Naive B cell (primary cell): ENCODE measurements around the gene SRGAP3. TPM values are rescaled to one million over a fixed set of nuclear protein-coding genes. Genes with fewer than 3 reads are reported as not detected.

ENCODE experiments used
- ATAC-seq, 2 donors: fragments of 150-1000 bp; cut with Tn5 transposase; 2 replicates each; pipeline ENCODE4 v1.10.0; 2021; ENCODE audit warnings: low read depth in 2 of 2, mild to moderate bottlenecking in 2 of 2, moderate library complexity in 2 of 2
- DNase-seq: peaks from one replicate; pipeline ENCODE4 v3.0.0; 2022
- H3K27ac Mint-ChIP-seq, 6 donors: one replicate each; pipeline ENCODE4 v1.8.0; 2020 to 2022; ENCODE audit warnings: mild to moderate bottlenecking in 6 of 6, mixed read lengths in 6 of 6, moderate library complexity in 5 of 6, inconsistent platforms in 2 of 6
- H3K27me3 Mint-ChIP-seq, 3 donors: one replicate each; pipeline ENCODE4 v1.8.0; 2021 to 2022; ENCODE audit warnings: mixed read lengths in 3 of 3, mild to moderate bottlenecking in 1 of 3
- H3K36me3 Mint-ChIP-seq, 2 donors: one replicate each; pipeline ENCODE4 v1.8.0; 2020 to 2022; ENCODE audit warnings: mixed read lengths in 2 of 2, inconsistent platforms in 1 of 2, mild to moderate bottlenecking in 1 of 2
- H3K4me1 Mint-ChIP-seq, 3 donors: one replicate each; pipeline ENCODE4 v1.8.0; 2020 to 2022; ENCODE audit warnings: mixed read lengths in 3 of 3, inconsistent platforms in 1 of 3, mild to moderate bottlenecking in 1 of 3, moderate library complexity in 1 of 3
- H3K4me3 Mint-ChIP-seq, 8 donors: one replicate each; pipeline ENCODE4 v1.8.0; 2020 to 2022; ENCODE audit warnings: mild to moderate bottlenecking in 8 of 8, mixed read lengths in 8 of 8, moderate library complexity in 8 of 8, inconsistent platforms in 2 of 8
- H3K9me3 Mint-ChIP-seq, 7 donors: one replicate each; pipeline ENCODE4 v1.8.0; 2020 to 2022; ENCODE audit warnings: mixed read lengths in 7 of 7, mild to moderate bottlenecking in 5 of 7, inconsistent platforms in 2 of 7, moderate library complexity in 1 of 7
- polyA plus RNA-seq, 6 donors: library from polyadenylated mRNA; unstranded; fragments of 300-500 nt; fragmentation: Illumina TruSeq; gene quantifications; one replicate each; pipeline ENCODE4 v1.2.3, GENCODE V29; 2021; ENCODE audit warnings: low read depth in 6 of 6

Gene SRGAP3
- polyA plus RNA-seq, 6 donors from 2014 or later = 0.36 to 2.4 (median 0.87) TPM; not detected in 1

- Mint-ChIP-seq H3K9me3 (no peaks in the 10 kb centered on the region), H3K4me1 (no peaks in the 10 kb centered on the region), H3K36me3 (no peaks in the 10 kb centered on the region), H3K27ac (no peak overlapping the region), H3K4me3 (no peak overlapping the region), H3K27me3 (peaks cover 0 to 20% (median 13%) of the 10 kb centered on the region in 3 donors)
- ATAC-seq (no peak), DNase-seq (no peak)
Measured at GRCh38 chr3:9074079-9074478, 175.4 kb downstream of the SRGAP3 start.

- Mint-ChIP-seq H3K4me1 (no peaks in the 10 kb centered on the region), H3K36me3 (no peaks in the 10 kb centered on the region), H3K4me3 (no peak overlapping the region), H3K9me3 (no peaks in the 10 kb centered on the region), H3K27ac (no peak overlapping the region), H3K27me3 (peaks cover 0 to 20% (median 13%) of the 10 kb centered on the region in 3 donors)
- DNase-seq (no peak), ATAC-seq (no peak)
Measured at GRCh38 chr3:9072667-9073009, 176.8 kb downstream of the SRGAP3 start.

DNA sequence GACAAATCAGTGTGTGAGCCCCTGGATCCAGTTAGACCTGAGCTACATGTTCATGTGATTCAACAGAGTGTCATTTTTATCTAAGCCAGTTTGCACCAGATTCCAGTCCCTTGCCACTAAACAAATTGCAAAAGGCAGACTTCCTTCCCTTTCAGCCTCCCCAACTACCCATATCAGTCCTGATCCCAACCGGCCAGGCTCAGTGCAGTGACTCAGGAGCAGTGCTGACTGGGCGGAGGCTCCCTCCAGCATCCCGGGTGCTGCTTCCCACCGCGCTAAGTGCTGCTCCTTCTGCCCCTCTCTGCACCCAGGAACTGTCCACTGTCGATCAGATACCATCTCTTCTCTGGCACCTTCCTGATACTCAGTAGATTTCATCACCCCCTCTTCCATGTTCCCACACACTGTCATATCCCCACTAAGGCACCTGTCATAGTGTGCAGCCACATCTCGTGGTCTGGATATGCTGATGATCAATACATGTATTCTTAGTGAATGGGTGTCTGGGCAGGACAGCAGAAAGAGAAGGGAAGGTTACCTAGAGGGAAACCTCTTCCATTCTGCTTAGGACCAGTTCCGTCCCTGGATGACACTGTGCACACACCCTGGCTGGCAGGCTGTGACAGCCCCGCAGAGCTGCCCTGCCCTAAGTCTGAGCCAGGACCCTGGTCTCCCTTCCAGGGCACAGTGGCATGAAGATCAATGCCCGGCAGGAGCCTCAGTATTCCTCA lies 177.3 kb downstream of the SRGAP3 start:
- H3K36me3 Mint-ChIP-seq = no peaks in the 10 kb centered on the region
- no peak for DNase-seq
- H3K4me3 Mint-ChIP-seq = no peak overlapping the region
- ATAC-seq = no peak
- peaks cover 0 to 20% (median 13%) of the 10 kb centered on the region in 3 donors for H3K27me3 Mint-ChIP-seq
- no peaks in the 10 kb centered on the region for H3K4me1 Mint-ChIP-seq
- no peaks in the 10 kb centered on the region for H3K9me3 Mint-ChIP-seq
- peak overlapping the region in 1 of 6 donors; percentile 52 for H3K27ac Mint-ChIP-seq

DNA sequence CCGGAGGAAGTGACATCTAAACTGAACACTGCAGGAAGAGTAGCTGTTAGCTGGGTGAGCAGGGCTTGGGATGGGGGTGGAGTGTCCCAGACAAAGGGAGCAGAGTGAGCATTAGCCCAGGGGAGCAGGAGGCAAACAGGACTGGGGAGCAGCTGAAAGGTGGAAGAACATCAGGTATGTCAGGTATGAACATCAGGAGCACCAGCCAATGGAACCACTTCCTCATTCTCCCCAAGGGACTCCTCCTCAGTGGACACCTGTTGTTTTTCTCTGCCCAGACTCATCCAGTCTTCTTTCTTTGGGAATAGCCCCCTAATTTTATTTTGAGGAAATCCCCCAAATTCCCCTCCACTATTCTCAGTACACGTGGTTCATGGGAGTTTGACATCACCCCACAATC lies 178.5 kb downstream of the SRGAP3 start:
- no peak overlapping the region for H3K27ac Mint-ChIP-seq
- no peaks in the 10 kb centered on the region for H3K9me3 Mint-ChIP-seq
- no peak overlapping the region for H3K4me3 Mint-ChIP-seq
- DNase-seq = no peak
- ATAC-seq = no peak
- no peaks in the 10 kb centered on the region for H3K4me1 Mint-ChIP-seq
- no peaks in the 10 kb centered on the region for H3K36me3 Mint-ChIP-seq
- peaks cover 0 to 20% (median 13%) of the 10 kb centered on the region in 3 donors for H3K27me3 Mint-ChIP-seq

GRCh38 chr3:9069971-9070370 lies 179.5 kb downstream of the SRGAP3 start:
- no peak for DNase-seq
- no peaks in the 10 kb centered on the region for H3K9me3 Mint-ChIP-seq
- H3K4me3 Mint-ChIP-seq = no peak overlapping the region
- no peak for ATAC-seq
- peaks cover 0 to 20% (median 13%) of the 10 kb centered on the region in 3 donors for H3K27me3 Mint-ChIP-seq
- no peak overlapping the region for H3K27ac Mint-ChIP-seq
- no peaks in the 10 kb centered on the region for H3K36me3 Mint-ChIP-seq
- H3K4me1 Mint-ChIP-seq = no peaks in the 10 kb centered on the region

GRCh38 chr3:9068051-9068450 lies 181.4 kb downstream of the SRGAP3 start:
- Mint-ChIP-seq H3K36me3 (no peaks in the 10 kb centered on the region), H3K4me3 (no peak overlapping the region), H3K4me1 (no peaks in the 10 kb centered on the region), H3K9me3 (peaks cover 0 to 9% (median 4%) of the 10 kb centered on the region in 7 donors), H3K27ac (no peak overlapping the region), H3K27me3 (peaks cover 3 to 26% (median 13%) of the 10 kb centered on the region in 3 donors)
- no peak for DNase-seq
- ATAC-seq = no peak

DNA sequence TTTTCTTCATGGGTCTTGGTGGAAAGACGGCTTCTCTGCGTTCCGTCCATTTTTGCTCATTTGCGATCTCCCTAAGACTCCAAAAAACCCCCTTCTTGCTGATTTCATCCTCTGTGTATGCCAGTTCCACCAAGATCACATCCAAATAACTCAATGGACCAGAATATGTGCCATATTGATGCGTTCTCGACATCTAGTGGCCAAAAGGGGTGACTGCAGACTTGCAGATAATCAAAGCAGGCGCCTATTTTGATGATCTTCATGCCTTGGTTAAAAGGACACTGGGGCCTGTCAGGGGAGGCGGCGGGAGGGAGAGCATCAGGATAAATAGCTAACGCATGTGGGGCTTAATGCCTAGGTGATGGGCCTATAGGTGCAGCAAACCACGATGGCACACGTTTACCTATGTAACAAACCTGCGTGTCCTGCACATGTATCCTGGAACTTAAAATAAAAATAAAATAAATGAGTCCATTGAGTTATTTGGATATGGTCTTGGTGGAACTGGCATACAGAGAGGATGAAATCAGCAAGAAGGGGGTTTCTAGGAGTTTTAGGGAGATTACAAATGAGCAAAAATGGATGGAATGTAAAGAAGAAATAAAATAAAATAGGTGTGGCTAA lies 182.0 kb downstream of the SRGAP3 start:
- ATAC-seq (no peak), DNase-seq (no peak)
- Mint-ChIP-seq H3K36me3 (peaks cover 0 to 4% of the 10 kb centered on the region in 2 donors), H3K27me3 (peaks cover 3 to 29% (median 16%) of the 10 kb centered on the region in 3 donors), H3K9me3 (peaks cover 1 to 13% (median 10%) of the 10 kb centered on the region in 7 donors), H3K4me3 (no peak overlapping the region), H3K4me1 (no peaks in the 10 kb centered on the region), H3K27ac (no peak overlapping the region)

DNA sequence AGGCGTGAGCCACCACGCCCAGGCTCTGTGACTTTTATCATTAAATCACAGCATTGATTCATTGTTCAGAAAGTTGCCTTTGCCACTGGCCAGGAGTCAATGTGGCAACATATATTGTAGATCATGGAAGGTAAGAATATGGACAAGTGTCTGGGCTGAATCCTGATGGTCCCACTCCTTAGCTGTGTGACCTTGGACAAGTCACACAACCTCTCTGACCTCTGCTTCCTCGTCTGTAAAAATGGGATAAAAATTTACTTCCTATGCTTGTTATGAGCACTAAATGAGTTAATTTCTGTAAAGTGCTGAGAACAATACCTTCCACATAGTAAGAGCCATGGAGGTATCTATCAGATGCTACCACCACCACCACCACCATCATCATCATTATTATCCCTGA lies 182.7 kb downstream of the SRGAP3 start:
- no peak for DNase-seq
- no peak overlapping the region for H3K27ac Mint-ChIP-seq
- peaks cover 3 to 15% (median 14%) of the 10 kb centered on the region in 7 donors for H3K9me3 Mint-ChIP-seq
- no peak overlapping the region for H3K4me3 Mint-ChIP-seq
- H3K27me3 Mint-ChIP-seq = peaks cover 3 to 31% (median 12%) of the 10 kb centered on the region in 3 donors
- H3K36me3 Mint-ChIP-seq = peaks cover 0 to 9% of the 10 kb centered on the region in 2 donors
- no peak for ATAC-seq
- H3K4me1 Mint-ChIP-seq = no peaks in the 10 kb centered on the region

- H3K4me1 Mint-ChIP-seq = no peaks in the 10 kb centered on the region
- peaks cover 0 to 9% of the 10 kb centered on the region in 2 donors for H3K36me3 Mint-ChIP-seq
- peaks cover 3 to 16% (median 14%) of the 10 kb centered on the region in 7 donors for H3K9me3 Mint-ChIP-seq
- H3K27me3 Mint-ChIP-seq = peaks cover 3 to 25% (median 12%) of the 10 kb centered on the region in 3 donors
- no peak overlapping the region for H3K4me3 Mint-ChIP-seq
- peak overlapping the region in 1 of 6 donors; percentile 7 for H3K27ac Mint-ChIP-seq
- DNase-seq (no peak), ATAC-seq (no peak)
Measured at GRCh38 chr3:9066141-9066540, 183.3 kb downstream of the SRGAP3 start.

GRCh38 chr3:9064850-9065249 lies 184.6 kb downstream of the SRGAP3 start:
- Mint-ChIP-seq H3K4me1 (no peaks in the 10 kb centered on the region), H3K4me3 (no peak overlapping the region), H3K36me3 (peaks cover 0 to 9% of the 10 kb centered on the region in 2 donors), H3K9me3 (peaks cover 3 to 18% (median 14%) of the 10 kb centered on the region in 7 donors), H3K27me3 (peaks cover 3 to 13% (median 4%) of the 10 kb centered on the region in 3 donors), H3K27ac (no peak overlapping the region)
- ATAC-seq (no peak), DNase-seq (no peak)

DNA sequence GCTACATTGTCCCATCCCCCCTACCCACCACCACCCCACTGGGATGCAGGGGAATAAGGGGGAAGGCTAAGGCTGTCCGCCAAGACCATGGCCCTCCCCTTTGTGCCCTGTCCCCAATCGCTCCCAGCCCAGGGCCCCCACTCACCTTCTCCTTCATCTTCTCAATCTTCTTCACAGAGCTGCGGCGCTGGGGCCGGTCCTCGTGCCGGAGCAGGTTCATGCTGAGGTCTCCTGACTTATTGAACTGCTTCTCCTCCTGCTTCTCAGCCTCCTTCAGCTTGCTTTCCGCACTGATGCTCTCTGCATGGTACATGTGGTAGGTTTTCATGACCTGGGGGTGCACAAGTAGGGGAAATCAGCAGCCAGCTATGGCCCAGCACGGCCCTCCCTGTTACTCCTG lies 185.2 kb downstream of the SRGAP3 start:
- no peak overlapping the region for H3K4me3 Mint-ChIP-seq
- H3K27ac Mint-ChIP-seq = peak overlapping the region in 1 of 6 donors; percentile 29
- peaks cover 3 to 13% (median 4%) of the 10 kb centered on the region in 3 donors for H3K27me3 Mint-ChIP-seq
- no peaks in the 10 kb centered on the region for H3K4me1 Mint-ChIP-seq
- peaks cover 3 to 18% (median 14%) of the 10 kb centered on the region in 7 donors for H3K9me3 Mint-ChIP-seq
- ATAC-seq = no peak
- H3K36me3 Mint-ChIP-seq = peaks cover 0 to 9% of the 10 kb centered on the region in 2 donors
- no peak for DNase-seq

- H3K27me3 Mint-ChIP-seq = peaks cover 3 to 13% (median 4%) of the 10 kb centered on the region in 3 donors
- H3K27ac Mint-ChIP-seq = no peak overlapping the region
- ATAC-seq = no peak
- peaks cover 3 to 18% (median 14%) of the 10 kb centered on the region in 7 donors for H3K9me3 Mint-ChIP-seq
- H3K4me1 Mint-ChIP-seq = no peaks in the 10 kb centered on the region
- H3K4me3 Mint-ChIP-seq = no peak overlapping the region
- H3K36me3 Mint-ChIP-seq = peaks cover 0 to 9% of the 10 kb centered on the region in 2 donors
- no peak for DNase-seq
Measured at GRCh38 chr3:9062570-9062969, 186.9 kb downstream of the SRGAP3 start.

- ATAC-seq (no peak), DNase-seq (no peak)
- Mint-ChIP-seq H3K36me3 (peaks cover 0 to 9% of the 10 kb centered on the region in 2 donors), H3K27me3 (peaks cover 3 to 13% (median 4%) of the 10 kb centered on the region in 3 donors), H3K9me3 (peaks cover 3 to 18% (median 14%) of the 10 kb centered on the region in 7 donors), H3K4me1 (no peaks in the 10 kb centered on the region), H3K4me3 (no peak overlapping the region), H3K27ac (no peak overlapping the region)
Measured at GRCh38 chr3:9061634-9062033, 187.8 kb downstream of the SRGAP3 start.
